HG03460 (cell line): ENCODE data around the gene NAA11.
"Not testable (repeated sequence)": the region's sequence is repeated elsewhere in the genome, so short reads cannot be mapped to it uniquely, and the experiment has no call there.

ENCODE experiments used
- ATAC-seq: cut with Tn5 transposase; IDR thresholded peaks from one replicate; pipeline ENCODE4 v1.9.1; 2021; ENCODE audit not compliant: unreplicated experiment

The NAA11 gene

GRCh38 chr4:79308971-79309370 lies 16.9 kb downstream of the NAA11 start:
- no peak for ATAC-seq

GRCh38 chr4:79308137-79308536 lies 17.7 kb downstream of the NAA11 start:
- no peak for ATAC-seq

GRCh38 chr4:79306795-79307194 lies 19.1 kb downstream of the NAA11 start:
- ATAC-seq, result no peak

DNA sequence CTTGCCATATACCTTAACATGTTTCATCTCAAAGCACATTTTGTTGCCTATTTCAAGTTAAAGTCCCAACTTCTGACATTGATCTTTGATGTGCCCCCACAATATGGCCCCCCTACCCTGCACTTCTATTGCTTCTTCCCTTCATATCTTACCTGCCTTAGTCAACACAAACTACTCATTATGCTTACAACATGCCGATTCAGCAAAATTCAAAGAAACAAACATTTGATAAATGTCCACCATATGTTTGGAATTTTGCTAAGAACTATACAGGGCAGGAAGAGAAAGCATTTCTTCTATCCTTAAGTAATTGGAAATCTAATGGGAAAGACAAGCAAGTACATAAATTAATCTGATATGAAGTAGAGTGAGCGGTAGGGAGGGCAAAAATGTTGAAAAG lies 25.6 kb downstream of the NAA11 start:
- no peak for ATAC-seq

- ATAC-seq, result no peak
Measured at GRCh38 chr4:79298484-79298883, 27.4 kb downstream of the NAA11 start.

DNA sequence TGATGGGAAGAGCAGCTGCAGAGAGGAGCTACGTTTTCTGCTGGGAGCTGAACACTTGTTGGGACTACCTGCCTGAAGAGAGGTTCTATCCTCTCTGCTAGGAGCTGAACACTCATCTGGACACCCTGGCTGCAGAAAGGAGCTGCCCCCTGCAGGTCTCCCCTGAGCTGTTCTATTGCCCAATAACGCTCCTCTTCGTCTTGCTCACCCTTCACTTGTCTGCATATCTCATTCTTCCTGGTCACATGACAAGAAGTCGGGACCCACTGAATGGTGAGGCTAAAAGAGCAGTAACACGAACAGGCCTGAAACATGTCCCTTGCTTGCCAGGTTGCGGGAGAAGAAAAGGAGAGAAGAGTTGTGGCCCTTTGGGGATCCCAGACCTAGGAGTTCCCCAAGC lies 27.8 kb downstream of the NAA11 start:
- ATAC-seq, result no peak

- ATAC-seq, result no peak
Measured at GRCh38 chr4:79297479-79297878, 28.4 kb downstream of the NAA11 start.

DNA sequence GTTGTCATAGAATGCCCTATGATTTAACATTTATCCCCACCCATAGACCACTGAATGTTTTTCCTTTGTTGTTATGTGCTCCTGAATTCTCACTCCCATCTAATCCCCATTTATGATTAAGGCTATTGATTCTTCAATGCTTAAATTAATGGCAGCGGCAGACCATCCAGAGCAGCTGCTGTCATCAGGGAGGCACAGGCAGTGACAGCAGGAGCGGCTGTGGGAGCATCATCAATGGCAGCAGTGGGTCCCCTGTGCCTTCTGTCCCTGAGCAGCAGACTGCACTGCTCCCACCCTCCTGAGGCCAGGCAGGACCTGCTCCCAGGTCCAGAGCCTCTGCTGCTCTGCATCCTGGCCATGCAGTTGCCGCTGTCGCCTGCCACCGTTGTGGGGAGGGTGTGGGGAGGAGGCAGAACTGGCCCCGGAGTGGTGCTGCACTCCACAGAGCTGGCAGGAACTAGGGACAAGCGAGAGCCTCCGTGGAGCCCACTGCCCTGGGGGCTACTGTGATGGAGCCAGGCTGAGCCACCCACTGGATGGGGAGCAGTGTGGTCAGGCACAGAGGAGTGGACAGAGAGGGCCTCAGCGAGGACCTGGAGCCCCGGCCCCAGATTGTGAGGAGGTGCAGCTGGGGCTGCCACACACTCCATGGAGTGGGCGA lies 29.0 kb downstream of the NAA11 start:
- ATAC-seq, result no peak

- ATAC-seq, result no peak
Measured at GRCh38 chr4:79295086-79295485, 30.8 kb downstream of the NAA11 start.

DNA sequence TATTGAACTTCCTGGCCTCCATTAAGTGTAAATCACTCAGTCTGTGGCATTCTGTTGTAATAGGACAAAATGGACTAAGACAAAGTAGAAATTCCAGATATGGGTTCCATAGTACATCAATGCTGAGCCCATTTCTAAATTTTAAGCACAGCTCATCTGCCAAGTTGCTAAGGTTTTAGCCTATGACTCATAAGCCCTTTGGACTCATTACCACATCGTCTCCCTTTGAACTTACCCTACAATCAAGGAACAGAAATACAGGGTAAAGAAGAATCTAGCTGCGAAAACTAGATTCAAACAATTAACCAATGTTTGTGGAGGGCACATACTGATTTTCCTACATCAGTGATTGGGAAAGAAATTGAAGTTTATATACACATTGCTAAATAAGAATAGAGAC lies 31.8 kb downstream of the NAA11 start:
- ATAC-seq, result no peak

- no peak for ATAC-seq
Measured at GRCh38 chr4:79292008-79292407, 33.9 kb downstream of the NAA11 start.

DNA sequence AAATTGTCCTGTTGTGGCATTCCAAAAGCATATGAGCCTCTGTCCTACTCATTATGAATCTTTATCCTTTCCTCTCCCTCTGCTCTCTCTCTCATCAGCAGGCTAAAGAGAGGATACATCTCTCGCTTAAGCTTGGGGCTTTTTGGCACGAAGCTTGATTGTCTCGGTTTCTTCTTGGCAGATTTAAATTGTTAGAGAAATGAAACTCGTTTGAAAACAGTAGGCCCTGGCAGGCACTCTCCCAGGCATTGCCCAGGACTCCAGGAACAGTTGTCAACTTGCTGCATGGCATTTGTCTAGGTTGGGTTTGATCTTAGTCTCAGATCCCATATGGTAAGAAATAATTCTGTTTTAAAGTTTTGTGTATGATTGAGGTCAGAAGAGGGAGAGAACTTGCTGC lies 35.5 kb downstream of the NAA11 start:
- no peak for ATAC-seq

- ATAC-seq, result no peak
Measured at GRCh38 chr4:79288185-79288584, 37.7 kb downstream of the NAA11 start.

- no peak for ATAC-seq
Measured at GRCh38 chr4:79287718-79288117, 38.1 kb downstream of the NAA11 start.

GRCh38 chr4:79287076-79287475 lies 38.8 kb downstream of the NAA11 start:
- ATAC-seq, result no peak

GRCh38 chr4:79281566-79282359 lies 44.1 kb downstream of the NAA11 start:
- no peak for ATAC-seq

DNA sequence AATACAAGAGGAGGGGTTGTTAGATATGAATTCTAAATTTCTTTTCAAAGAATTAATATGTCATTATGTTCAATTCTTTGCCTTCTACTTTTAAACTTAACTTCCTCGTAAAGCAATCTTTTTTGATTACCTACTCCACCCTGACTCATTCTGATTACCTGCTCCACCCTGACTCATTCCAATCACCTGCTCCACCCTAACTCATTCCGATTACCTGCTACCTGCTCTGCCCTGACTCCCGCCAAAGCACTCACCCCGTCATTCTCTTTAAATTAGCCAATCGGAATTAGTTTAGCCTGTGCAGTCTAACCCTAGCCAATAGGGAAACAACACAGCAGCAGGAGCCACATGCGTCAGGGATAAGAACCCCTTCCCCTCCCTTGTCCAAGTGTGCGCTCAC lies 48.4 kb downstream of the NAA11 start:
- not testable (repeated sequence) for ATAC-seq

- no peak for ATAC-seq
Measured at GRCh38 chr4:79273915-79274314, 51.9 kb downstream of the NAA11 start.

DNA sequence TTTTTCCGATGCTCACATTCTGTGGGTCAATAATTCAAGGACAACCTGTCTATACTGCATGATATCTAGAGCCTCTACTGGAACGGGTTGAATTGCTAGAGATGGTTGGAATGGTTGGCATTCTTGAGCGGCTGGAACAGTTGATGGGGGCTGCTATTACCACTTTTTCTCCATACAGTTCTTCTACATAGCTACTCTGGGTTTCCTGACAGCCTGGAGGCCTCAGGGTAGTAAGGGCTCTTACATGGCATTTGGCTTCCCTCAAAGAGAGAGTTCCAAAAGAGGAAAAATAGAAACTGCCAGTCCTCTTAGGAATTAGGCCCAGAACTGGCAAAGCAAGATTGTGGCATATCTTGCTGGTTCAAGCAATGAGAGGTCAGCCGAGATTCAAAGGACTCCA lies 53.1 kb downstream of the NAA11 start:
- ATAC-seq, result no peak

GRCh38 chr4:79272126-79272525 lies 53.7 kb downstream of the NAA11 start:
- no peak for ATAC-seq

DNA sequence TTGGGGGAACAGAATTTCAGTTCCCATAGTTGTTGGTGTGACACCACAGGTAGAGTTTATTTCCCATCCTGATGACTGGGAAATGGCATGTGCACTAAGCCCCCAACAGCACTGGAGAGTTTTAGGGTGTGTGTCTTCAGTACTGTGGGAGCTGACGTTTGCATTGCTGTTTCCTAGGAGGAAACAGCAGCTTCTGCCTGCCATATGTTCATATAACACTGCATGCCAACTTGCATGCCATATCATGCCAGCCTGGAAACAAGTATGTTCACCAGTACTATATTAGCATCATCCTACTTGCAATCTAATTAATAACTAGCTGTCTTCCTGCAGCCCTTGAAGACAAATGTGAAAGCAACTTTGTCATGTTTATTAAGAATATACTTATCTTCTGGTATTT lies 58.2 kb downstream of the NAA11 start:
- ATAC-seq, result no peak
